Smooth muscle cell (in vitro differentiated cells): ENCODE results near the gene IP6K3. TPM values are rescaled to one million over a fixed set of nuclear protein-coding genes. Genes with fewer than 3 reads are reported as not detected.

Experiments used
- DNase-seq: peaks from one replicate; lab custom pipeline; 2025; ENCODE audit not compliant: unreplicated experiment; lab: John Stamatoyannopoulos, UW
- H2AFZ ChIP-seq: fragments of 200-600 bp; sonication (generic); 2 replicates; pipeline ENCODE4 v1.6.0; 2016; ENCODE audit warnings: antibody characterized with exemption, low read depth, mild to moderate bottlenecking
- H3F3A ChIP-seq: fragments of 200-600 bp; sonication (generic); 2 replicates; pipeline ENCODE4 v1.6.0; 2017; ENCODE audit warnings: antibody characterized with exemption, low read depth
- H3K27ac ChIP-seq: fragments of 200-600 bp; sonication (generic); 2 replicates; pipeline ENCODE4 v1.5.1; 2016; ENCODE audit warnings: low read depth, mild to moderate bottlenecking
- H3K27me3 ChIP-seq: fragments of 200-600 bp; sonication (generic); 2 replicates; pipeline ENCODE4 v1.6.1; 2016; ENCODE audit warnings: low read depth, mild to moderate bottlenecking
- H3K36me3 ChIP-seq: fragments of 200-600 bp; sonication (generic); 2 replicates; pipeline ENCODE4 v1.5.1; 2016; ENCODE audit warnings: low read depth
- H3K4me1 ChIP-seq: fragments of 200-600 bp; sonication (generic); 2 replicates; pipeline ENCODE4 v1.5.1; 2016; ENCODE audit warnings: low read depth
- H3K4me2 ChIP-seq: fragments of 200-600 bp; sonication (generic); 2 replicates; pipeline ENCODE4 v1.6.0; 2016; ENCODE audit warnings: mild to moderate bottlenecking
- H3K4me3 ChIP-seq: fragments of 200-600 bp; sonication (generic); 2 replicates; pipeline ENCODE4 v1.5.1; 2016; ENCODE audit warnings: mild to moderate bottlenecking
- H3K79me2 ChIP-seq: fragments of 200-600 bp; sonication (generic); 2 replicates; pipeline ENCODE4 v1.6.0; 2016; ENCODE audit warnings: low read depth, mild to moderate bottlenecking
- H3K9ac ChIP-seq: fragments of 200-600 bp; sonication (generic); 2 replicates; pipeline ENCODE4 v1.6.0; 2016; ENCODE audit warnings: low read depth
- H3K9me3 ChIP-seq: fragments of 200-600 bp; sonication (generic); replicated peaks from 2 replicates; pipeline ENCODE4 v1.5.1; 2016; ENCODE audit warnings: low read depth
- H4K20me1 ChIP-seq: fragments of 200-600 bp; sonication (generic); 2 replicates; pipeline ENCODE4 v1.6.0; 2016; ENCODE audit warnings: low read depth
- WGBS: methylation state at CpG from one replicate; pipeline ENCODE4 v1.1.7; 2016; ENCODE audit warnings: low lambda C conversion rate; 5-methylcytosine and 5-hydroxymethylcytosine counted together
- polyA plus RNA-seq: library from polyadenylated mRNA; unstranded; fragments of >200 nt; fragmentation: Nextera tagmentation; extraction: Ambion mirVana; gene quantifications from 2 replicates; pipeline ENCODE4 v1.2.1, GENCODE V29; 2016
- total RNA-seq: library from RNA; depleted of rRNA; stranded (reverse); fragments of >200 nt; gene quantifications from 2 replicates; pipeline ENCODE4 v1.2.3, GENCODE V29; 2014
- TF ChIP-seq, protein P1 (sequence below): fragments of 200-600 bp; sonication (generic); IDR thresholded peaks from 2 replicates; pipeline ENCODE4 v1.5.1; 2017; ENCODE audit warnings: borderline replicate concordance, mild to moderate bottlenecking, antibody characterized with exemption; ENCODE audit not compliant: insufficient read depth, poor library complexity, severe bottlenecking

Gene IP6K3
- total and polyA plus RNA-seq, 2 experiments from 2014 or later: 2.6 to 5.6 TPM

DNA sequence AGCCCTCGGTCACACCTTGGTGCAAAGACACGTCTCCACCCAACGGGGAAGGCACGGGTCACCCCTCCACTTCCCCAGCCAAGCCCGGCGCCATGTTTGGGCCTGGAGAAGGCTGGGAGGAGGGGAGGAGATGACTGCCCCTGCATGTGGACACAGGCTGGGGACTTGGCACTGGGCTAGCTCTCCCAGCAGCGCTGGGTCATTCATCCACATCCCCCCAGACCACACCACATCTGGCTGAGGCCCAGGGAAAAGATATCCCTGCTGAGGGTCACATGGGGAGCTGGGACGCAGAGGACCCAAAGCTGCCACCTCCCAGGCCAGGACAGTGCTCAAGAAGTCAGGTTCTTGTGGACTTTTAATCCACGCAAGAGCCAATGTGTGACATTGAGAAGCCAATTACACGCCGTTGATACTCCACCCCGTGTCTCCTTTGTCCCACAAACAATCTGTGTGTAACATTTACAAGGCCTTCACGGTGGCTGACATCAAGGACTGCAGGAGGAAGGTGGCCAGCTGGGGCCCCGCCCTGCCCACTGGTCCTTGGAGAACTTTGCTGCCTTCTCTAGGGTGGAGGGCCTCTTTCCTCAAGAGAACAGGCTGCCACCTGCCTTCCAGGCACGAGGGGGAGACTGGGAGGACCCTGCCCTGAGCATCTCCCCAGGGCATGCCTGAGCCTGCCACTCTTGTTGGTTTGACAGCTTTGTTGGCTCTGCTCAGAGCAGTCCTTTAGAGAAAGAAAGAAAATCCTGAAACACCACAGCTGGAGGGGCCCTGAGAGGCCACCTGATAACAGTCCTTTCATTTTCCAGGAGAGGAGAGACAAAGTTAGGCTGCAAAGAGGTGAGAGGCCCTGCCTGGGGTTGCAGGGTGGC is 5.3 kb upstream of the IP6K3 start:
- DNase-seq: no peak
- H3F3A ChIP-seq: no peaks in the 10 kb centered on the region
- H3K27me3 ChIP-seq: no peaks in the 10 kb centered on the region
- H3K4me1 ChIP-seq: peaks cover 39% of the 10 kb centered on the region
- H3K9ac ChIP-seq: no peak overlapping the region
- H3K79me2 ChIP-seq: no peaks in the 10 kb centered on the region
- H3K27ac ChIP-seq: no peak overlapping the region
- TF ChIP-seq, protein P1, sequence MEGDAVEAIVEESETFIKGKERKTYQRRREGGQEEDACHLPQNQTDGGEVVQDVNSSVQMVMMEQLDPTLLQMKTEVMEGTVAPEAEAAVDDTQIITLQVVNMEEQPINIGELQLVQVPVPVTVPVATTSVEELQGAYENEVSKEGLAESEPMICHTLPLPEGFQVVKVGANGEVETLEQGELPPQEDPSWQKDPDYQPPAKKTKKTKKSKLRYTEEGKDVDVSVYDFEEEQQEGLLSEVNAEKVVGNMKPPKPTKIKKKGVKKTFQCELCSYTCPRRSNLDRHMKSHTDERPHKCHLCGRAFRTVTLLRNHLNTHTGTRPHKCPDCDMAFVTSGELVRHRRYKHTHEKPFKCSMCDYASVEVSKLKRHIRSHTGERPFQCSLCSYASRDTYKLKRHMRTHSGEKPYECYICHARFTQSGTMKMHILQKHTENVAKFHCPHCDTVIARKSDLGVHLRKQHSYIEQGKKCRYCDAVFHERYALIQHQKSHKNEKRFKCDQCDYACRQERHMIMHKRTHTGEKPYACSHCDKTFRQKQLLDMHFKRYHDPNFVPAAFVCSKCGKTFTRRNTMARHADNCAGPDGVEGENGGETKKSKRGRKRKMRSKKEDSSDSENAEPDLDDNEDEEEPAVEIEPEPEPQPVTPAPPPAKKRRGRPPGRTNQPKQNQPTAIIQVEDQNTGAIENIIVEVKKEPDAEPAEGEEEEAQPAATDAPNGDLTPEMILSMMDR: no peak
- 90% methylated on average over 15 of the region's 15 CpGs for WGBS
- H3K36me3 ChIP-seq: no peaks in the 10 kb centered on the region
- H3K4me3 ChIP-seq: no peak overlapping the region
- H3K9me3 ChIP-seq: no peaks in the 10 kb centered on the region
- H3K4me2 ChIP-seq: peak overlapping the region; percentile 58
- H2AFZ ChIP-seq: no peak overlapping the region
- no peaks in the 10 kb centered on the region for H4K20me1 ChIP-seq

DNA sequence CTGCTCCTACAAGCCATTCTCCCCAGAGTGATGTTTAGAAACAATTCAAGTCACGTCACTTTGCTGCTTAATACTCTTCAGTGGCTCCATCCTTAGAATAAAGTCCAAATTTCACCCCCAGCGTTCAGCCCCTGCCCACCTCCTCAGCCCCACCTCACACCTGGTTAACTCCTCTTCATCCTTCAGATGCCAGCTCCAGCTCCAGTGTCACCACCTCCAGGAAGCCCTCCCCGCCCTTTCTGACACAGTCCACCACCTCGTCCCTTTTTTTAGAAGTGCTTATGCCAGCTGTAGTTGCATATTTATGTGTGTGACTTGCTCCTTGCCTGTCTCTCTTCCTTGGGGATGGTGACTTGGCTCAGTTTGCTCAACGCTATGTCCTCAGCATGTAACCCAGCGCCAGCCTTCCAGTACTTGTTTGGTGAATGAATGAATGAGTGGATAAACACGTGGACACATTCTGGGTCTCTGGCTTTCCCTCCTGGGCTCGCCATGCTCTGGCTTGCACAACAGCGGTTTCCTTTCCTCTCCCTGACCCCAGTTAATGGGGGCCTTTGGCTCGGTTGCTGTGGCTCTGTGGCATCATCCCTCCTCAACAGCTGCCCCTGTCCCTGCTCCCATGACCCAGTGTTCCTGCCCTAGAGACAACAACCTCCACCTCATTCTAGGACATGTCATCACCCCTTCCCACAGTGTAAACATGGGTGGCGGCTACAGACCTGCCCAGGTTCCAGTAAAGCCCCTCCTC is 3.7 kb upstream of the IP6K3 start:
- no peaks in the 10 kb centered on the region for H3K79me2 ChIP-seq
- no peaks in the 10 kb centered on the region for H3K9me3 ChIP-seq
- no peak overlapping the region for H2AFZ ChIP-seq
- H3K4me2 ChIP-seq: peak overlapping the region; percentile 58
- H3K4me3 ChIP-seq: no peak overlapping the region
- H4K20me1 ChIP-seq: no peaks in the 10 kb centered on the region
- no peaks in the 10 kb centered on the region for H3K36me3 ChIP-seq
- H3K27me3 ChIP-seq: no peaks in the 10 kb centered on the region
- DNase-seq: no peak
- H3K4me1 ChIP-seq: peaks cover 50% of the 10 kb centered on the region
- H3F3A ChIP-seq: peaks cover 2% of the 10 kb centered on the region
- H3K9ac ChIP-seq: no peak overlapping the region
- 64% methylated on average over 11 of the region's 11 CpGs for WGBS
- TF ChIP-seq, protein P1: no peak
- H3K27ac ChIP-seq: no peak overlapping the region

DNA sequence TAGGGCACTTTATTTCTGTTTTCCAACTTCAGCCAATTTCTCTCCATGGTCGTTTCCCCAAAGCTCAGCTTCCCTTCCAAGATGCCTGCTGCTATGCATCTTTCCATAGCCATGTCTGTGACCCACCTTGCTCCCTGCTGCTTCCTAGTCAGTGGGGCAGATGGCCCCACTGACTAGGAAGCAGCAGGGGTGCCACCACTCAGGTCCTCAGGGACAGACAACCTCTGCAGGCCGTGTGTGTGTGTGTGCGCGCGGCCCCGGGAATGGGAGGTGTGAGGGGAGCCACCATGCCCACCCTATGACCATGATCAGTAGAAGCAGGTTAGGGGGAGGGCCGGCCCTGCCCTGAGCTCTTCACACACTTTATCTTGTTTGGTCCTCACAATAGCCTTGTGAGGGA is 2.7 kb upstream of the IP6K3 start:
- no peak overlapping the region for H2AFZ ChIP-seq
- no peak overlapping the region for H3K27ac ChIP-seq
- no peaks in the 10 kb centered on the region for H3K36me3 ChIP-seq

More for the DNA sequence above, 2.7 kb upstream of the IP6K3 start:
- no peaks in the 10 kb centered on the region for H3K9me3 ChIP-seq
- no peak for DNase-seq
- H4K20me1 ChIP-seq: no peaks in the 10 kb centered on the region
- no peak overlapping the region for H3K4me2 ChIP-seq
- H3K9ac ChIP-seq: no peak overlapping the region
- H3K4me3 ChIP-seq: no peak overlapping the region
- 84% methylated on average over 7 of the region's 7 CpGs for WGBS
- H3K79me2 ChIP-seq: no peaks in the 10 kb centered on the region
- H3F3A ChIP-seq: peaks cover 3% of the 10 kb centered on the region
- no peaks in the 10 kb centered on the region for H3K27me3 ChIP-seq
- peaks cover 53% of the 10 kb centered on the region for H3K4me1 ChIP-seq
- TF ChIP-seq, protein P1: no peak
